Ovary (tissue), 9 donors: ENCODE results near the gene MAPKAP1. TPM values are rescaled to one million over a fixed set of nuclear protein-coding genes. Genes with fewer than 3 reads are reported as not detected.

Source experiments
- DNase-seq, 5 donors: peaks; one replicate each; pipeline ENCODE4 v3.0.0-alpha.2; 2019 to 2020
- H3K27ac ChIP-seq, 2 donors: fragments of 200-600 bp; one replicate each; pipeline versions ENCODE4 v1.5.1 to v1.8.0; 2019 to 2022
- H3K27me3 ChIP-seq: fragments of 200-600 bp; one replicate; pipeline ENCODE4 v1.8.0; 2022
- H3K36me3 ChIP-seq: fragments of 200-600 bp; sonication (generic); one replicate; pipeline ENCODE4 v1.5.1; 2019
- H3K4me1 ChIP-seq: one replicate; pipeline ENCODE4 v1.8.1; 2013; ENCODE audit warnings: mild to moderate bottlenecking, moderate library complexity; ENCODE audit not compliant: insufficient read depth
- H3K4me3 ChIP-seq: fragments of 200-600 bp; sonication (generic); one replicate; pipeline ENCODE4 v1.5.1; 2017
- H3K9me3 ChIP-seq, 2 donors: fragments of 200-600 bp in 1 of 2; sonication (generic) in 1 of 2; one replicate each; pipeline versions ENCODE4 v1.5.1 to v1.8.1; 2013 to 2019; ENCODE audit warnings: mild to moderate bottlenecking in 1 of 2, moderate library complexity in 1 of 2
- EP300 ChIP-seq: sonication (generic); formaldehyde crosslinking; IDR thresholded peaks from one replicate; pipeline ENCODE4 v1.6.1; 2017; ENCODE audit warnings: antibody characterized with exemption
- POLR2A ChIP-seq: fragments of 450-650 bp; IDR thresholded peaks from one replicate; pipeline ENCODE4 v1.6.1; 2017; ENCODE audit warnings: antibody characterized with exemption, mild to moderate bottlenecking, moderate library complexity
- WGBS, 3 donors: extraction: QIAGEN DNeasy Blood & Tissue Kit in 1 of 3; methylation state at CpG; one replicate each; pipeline versions ENCODE4 v1.1.5 to v1.1.7; 2013 to 2017; 5-methylcytosine and 5-hydroxymethylcytosine counted together
- intact Hi-C, 4 donors: fragments of 100-400 bp; cut with DNase I; formaldehyde crosslinking; loops; one replicate each; pipeline versions ENCODE4 v1.11.0 to v1.15.1; 2022 to 2023
- polyA plus RNA-seq, 2 donors: library from polyadenylated mRNA; stranded (reverse); fragments of 200-250 nt in 1 of 2; fragments of 350-450 nt in 1 of 2; fragmentation: Illumina TruSeq in 1 of 2; extraction: RNeasy Lipid Tissue Mini Kit (QIAGEN cat#74804) in 1 of 2; gene quantifications; one replicate each; pipeline ENCODE4 v1.2.3, GENCODE V29; 2013 to 2014
- total RNA-seq, 7 donors: library from RNA; depleted of rRNA in 2 of 7; stranded (reverse); fragments of >200 nt in 2 of 7; fragmentation: NEBNext Ultra II Directional in 3 of 7; extraction: Animal tissue kit (Norgen Biotek cat#: 25700) in 3 of 7; gene quantifications; one replicate each; pipeline versions ENCODE4 v1.1.0 to v1.2.4, GENCODE V29; 2016 to 2023
- TF ChIP-seq, protein P1 (sequence below), 3 donors: fragments of 450-650 bp in 2 of 3; fragments of 200-600 bp in 1 of 3; IDR thresholded peaks; one replicate each; pipeline versions ENCODE4 v1.5.1 to v1.8.0; 2016 to 2022; ENCODE audit warnings: antibody characterized with exemption in 3 of 3, mild to moderate bottlenecking in 1 of 3
- donor health status: DM: no; HTN: no; CAD: no; lungs with moderate emphysema.
- donor health status: DM: no; HTN: no; CAD: no.
- donor health status: Bipolar disorder and iron deficiency.
- donor health status: DM: yes; HTN: yes; CAD: no.
- donor health status: DM: no; HTN: no; CAD: no.
- donor health status: DM: yes; HTN: yes; CAD: no.

The MAPKAP1 gene
- total and polyA plus RNA-seq, 9 donors, result 43.3 to 86.5 (median 50.2) TPM

DNA sequence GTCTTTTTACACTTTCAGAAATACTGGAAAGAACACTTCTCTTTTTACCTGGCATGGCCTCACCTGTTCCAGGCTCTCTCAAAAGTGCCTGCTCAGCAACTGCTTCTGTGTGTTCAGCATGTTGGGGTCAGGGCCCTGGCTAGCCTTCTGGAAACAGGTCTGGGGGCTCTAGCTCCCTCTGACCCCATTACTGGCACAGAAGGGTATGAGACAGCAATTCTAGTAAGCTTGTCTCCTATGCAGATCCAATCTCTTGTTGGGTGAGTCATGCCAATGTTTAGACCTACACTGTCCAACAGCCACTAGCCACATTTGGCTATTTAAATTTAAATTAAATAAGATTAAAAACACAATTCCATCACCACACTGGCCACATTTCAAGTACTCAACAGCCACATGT lies 80.8 kb downstream of the MAPKAP1 start:
- Histone ChIP-seq H3K9me3 (no peaks in the 10 kb centered on the region), H3K27me3 (no peaks in the 10 kb centered on the region), H3K4me1 (peaks cover 4% of the 10 kb centered on the region), H3K36me3 (no peaks in the 10 kb centered on the region), H3K27ac (peak overlapping the region in 1 of 2 donors; percentile 33), H3K4me3 (no peak overlapping the region)
- intact Hi-C loops, result no loop called here
- no peak for TF ChIP-seq EP300
- TF ChIP-seq POLR2A, result no peak
- TF ChIP-seq, protein P1, sequence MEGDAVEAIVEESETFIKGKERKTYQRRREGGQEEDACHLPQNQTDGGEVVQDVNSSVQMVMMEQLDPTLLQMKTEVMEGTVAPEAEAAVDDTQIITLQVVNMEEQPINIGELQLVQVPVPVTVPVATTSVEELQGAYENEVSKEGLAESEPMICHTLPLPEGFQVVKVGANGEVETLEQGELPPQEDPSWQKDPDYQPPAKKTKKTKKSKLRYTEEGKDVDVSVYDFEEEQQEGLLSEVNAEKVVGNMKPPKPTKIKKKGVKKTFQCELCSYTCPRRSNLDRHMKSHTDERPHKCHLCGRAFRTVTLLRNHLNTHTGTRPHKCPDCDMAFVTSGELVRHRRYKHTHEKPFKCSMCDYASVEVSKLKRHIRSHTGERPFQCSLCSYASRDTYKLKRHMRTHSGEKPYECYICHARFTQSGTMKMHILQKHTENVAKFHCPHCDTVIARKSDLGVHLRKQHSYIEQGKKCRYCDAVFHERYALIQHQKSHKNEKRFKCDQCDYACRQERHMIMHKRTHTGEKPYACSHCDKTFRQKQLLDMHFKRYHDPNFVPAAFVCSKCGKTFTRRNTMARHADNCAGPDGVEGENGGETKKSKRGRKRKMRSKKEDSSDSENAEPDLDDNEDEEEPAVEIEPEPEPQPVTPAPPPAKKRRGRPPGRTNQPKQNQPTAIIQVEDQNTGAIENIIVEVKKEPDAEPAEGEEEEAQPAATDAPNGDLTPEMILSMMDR (IDR thresholded peaks at IDR 0.05), result no peak
- no peak for DNase-seq

DNA sequence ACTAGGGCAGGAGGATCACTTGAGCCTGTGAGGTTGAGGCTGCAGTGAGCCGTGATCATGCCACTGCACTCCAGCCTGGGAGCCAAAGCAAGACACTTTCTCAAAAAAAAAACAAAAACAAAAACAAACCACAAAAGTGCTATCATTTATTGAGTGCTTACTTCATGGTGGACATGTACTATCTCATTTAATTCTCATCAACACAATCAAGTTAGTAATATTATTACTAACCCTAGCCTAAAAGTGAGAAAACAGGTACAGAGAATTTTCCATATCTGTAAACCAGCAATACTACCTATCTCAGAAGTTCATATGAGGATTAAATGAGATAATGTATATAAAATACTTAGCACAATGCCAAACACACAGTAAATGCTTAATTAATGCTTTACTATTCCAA lies 85.8 kb downstream of the MAPKAP1 start:
- Histone ChIP-seq H3K36me3 (no peaks in the 10 kb centered on the region), H3K9me3 (no peaks in the 10 kb centered on the region), H3K27ac (no peak overlapping the region), H3K27me3 (no peaks in the 10 kb centered on the region), H3K4me1 (peaks cover 1% of the 10 kb centered on the region), H3K4me3 (no peak overlapping the region)
- WGBS, 3 donors, result 98 to 100% (median 100%) methylated on average over 1 of the region's 1 CpG
- TF ChIP-seq, protein P1 (IDR thresholded peaks at IDR 0.05), result no peak
- TF ChIP-seq POLR2A (no peak), EP300 (no peak)
- DNase-seq, result no peak
- intact Hi-C loops, result no loop called here

DNA sequence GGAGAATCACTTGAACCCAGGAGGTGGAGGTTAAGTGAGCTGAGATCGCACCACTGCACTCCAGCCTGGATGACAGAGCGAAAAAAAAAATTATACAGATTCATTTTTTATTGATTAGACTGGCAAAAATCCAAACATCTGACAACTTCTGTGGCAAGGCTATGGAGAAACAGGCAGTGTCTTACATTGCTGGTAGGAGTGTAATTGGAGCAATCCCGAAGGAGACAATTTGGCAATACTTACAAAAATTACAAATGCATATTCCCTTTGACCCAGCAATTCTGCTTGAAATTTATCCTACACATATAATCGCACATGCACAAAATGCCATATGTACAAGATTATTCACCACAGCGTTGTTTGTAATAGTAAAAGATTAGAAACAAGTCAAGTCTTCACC lies 86.8 kb downstream of the MAPKAP1 start:
- intact Hi-C loops, result no loop called here
- 95 to 97% (median 96%) methylated on average over 5 of the region's 5 CpGs for WGBS, 3 donors
- Histone ChIP-seq H3K27ac (no peak overlapping the region), H3K9me3 (no peaks in the 10 kb centered on the region), H3K36me3 (no peaks in the 10 kb centered on the region), H3K4me1 (no peaks in the 10 kb centered on the region), H3K27me3 (no peaks in the 10 kb centered on the region), H3K4me3 (no peak overlapping the region)
- no peak for DNase-seq
- TF ChIP-seq, protein P1 (IDR thresholded peaks at IDR 0.05), result no peak
- no peak for TF ChIP-seq EP300
- TF ChIP-seq POLR2A, result no peak

DNA sequence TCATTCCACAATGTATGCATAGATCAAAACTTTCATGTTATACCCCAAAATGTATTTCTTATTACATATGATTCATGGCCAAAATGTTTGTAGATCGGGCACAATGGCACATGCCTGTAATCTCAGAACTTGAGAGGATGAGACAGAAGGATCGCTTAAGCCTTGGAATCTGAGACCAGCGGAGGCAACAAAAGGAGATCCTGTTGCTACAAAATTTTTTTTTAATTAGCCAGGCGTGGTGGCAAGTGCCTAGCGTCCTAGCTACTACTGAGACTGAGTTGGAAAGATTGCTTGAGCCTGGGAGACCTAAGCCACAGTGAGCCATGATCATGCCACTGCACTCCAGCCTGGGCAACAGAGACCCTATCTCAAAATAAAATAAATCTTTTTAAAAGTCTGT lies 89.9 kb downstream of the MAPKAP1 start:
- no peaks in the 10 kb centered on the region for H3K36me3 ChIP-seq
- no peak overlapping the region for H3K27ac ChIP-seq
- no peaks in the 10 kb centered on the region for H3K27me3 ChIP-seq
- H3K4me3 ChIP-seq, result no peak overlapping the region
- DNase-seq, result no peak
- no peak for TF ChIP-seq EP300
- TF ChIP-seq, protein P1 (IDR thresholded peaks at IDR 0.05), result no peak
- no peak for TF ChIP-seq POLR2A
- H3K9me3 ChIP-seq, result no peaks in the 10 kb centered on the region
- intact Hi-C loops, result no loop called here
- no peaks in the 10 kb centered on the region for H3K4me1 ChIP-seq
- WGBS, 3 donors, result 96 to 97% (median 96%) methylated on average over 5 of the region's 5 CpGs

DNA sequence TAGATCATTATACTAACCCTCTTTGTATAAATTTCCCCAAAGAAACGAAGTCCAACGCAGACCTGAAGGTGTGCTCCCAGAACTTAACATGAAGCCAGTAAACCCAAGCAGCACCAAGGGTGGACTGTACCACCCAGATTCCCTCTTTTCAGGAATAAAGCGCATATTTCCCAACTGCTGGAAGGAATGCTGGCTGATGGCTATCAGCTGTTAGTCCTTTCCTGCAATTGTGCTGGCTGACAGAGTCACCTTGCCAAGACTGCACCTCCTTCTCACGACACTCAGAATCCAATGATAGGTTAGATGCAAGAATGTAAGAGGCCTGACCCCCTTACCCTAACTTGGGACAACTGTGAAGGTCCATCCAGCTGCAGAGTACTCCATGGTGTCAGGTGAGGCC lies 93.9 kb downstream of the MAPKAP1 start:
- intact Hi-C loops, result no loop called here
- no peak for DNase-seq
- H3K9me3 ChIP-seq, result no peaks in the 10 kb centered on the region
- H3K36me3 ChIP-seq, result no peaks in the 10 kb centered on the region
- no peaks in the 10 kb centered on the region for H3K27me3 ChIP-seq
- no peak overlapping the region for H3K4me3 ChIP-seq
- TF ChIP-seq EP300, result no peak
- TF ChIP-seq, protein P1 (IDR thresholded peaks at IDR 0.05), result no peak
- TF ChIP-seq POLR2A, result no peak
- WGBS, 3 donors, result 95 to 96% (median 95%) methylated on average over 4 of the region's 4 CpGs
- H3K27ac ChIP-seq, result no peak overlapping the region
- peaks cover 1% of the 10 kb centered on the region for H3K4me1 ChIP-seq
